Trophoblast cell (in vitro differentiated cells and primary cell): Measurements from ENCODE around the gene HRH3.

ENCODE experiments used
- DNase-seq, 2 donors: peaks; one replicate each; pipeline ENCODE4 v3.0.0-alpha.2; 2016
- H2AFZ ChIP-seq: 2 replicates; pipeline ENCODE4 v1.6.1; 2013; ENCODE audit warnings: low read length, moderate library complexity, mild to moderate bottlenecking; ENCODE audit not compliant: insufficient read depth, poor library complexity
- H2AK5ac ChIP-seq: 2 replicates; pipeline ENCODE4 v1.6.1; 2013; ENCODE audit warnings: mild to moderate bottlenecking, low read length
- H2BK120ac ChIP-seq: 2 replicates; pipeline ENCODE4 v1.6.1; 2013; ENCODE audit warnings: low read length, mild to moderate bottlenecking, moderate library complexity; ENCODE audit not compliant: insufficient read depth, poor library complexity
- H2BK12ac ChIP-seq: 2 replicates; pipeline ENCODE4 v1.6.1; 2013; ENCODE audit warnings: mild to moderate bottlenecking, low read length, moderate library complexity
- H2BK5ac ChIP-seq: 2 replicates; pipeline ENCODE4 v1.6.1; 2013; ENCODE audit warnings: low read length, low read depth, moderate library complexity, mild to moderate bottlenecking; ENCODE audit not compliant: poor library complexity
- H3K14ac ChIP-seq: 2 replicates; pipeline ENCODE4 v1.6.1; 2013; ENCODE audit warnings: mild to moderate bottlenecking, low read length
- H3K18ac ChIP-seq: 2 replicates; pipeline ENCODE4 v1.6.1; 2013; ENCODE audit warnings: mild to moderate bottlenecking, low read length
- H3K23ac ChIP-seq: 2 replicates; pipeline ENCODE4 v1.6.1; 2013; ENCODE audit warnings: low read length
- H3K27ac ChIP-seq: 2 replicates; pipeline ENCODE4 v1.5.1; 2013; ENCODE audit warnings: low read depth, mild to moderate bottlenecking, inconsistent platforms, low read length, moderate library complexity
- H3K27me3 ChIP-seq: 2 replicates; pipeline ENCODE4 v1.6.1; 2013; ENCODE audit warnings: inconsistent platforms, mild to moderate bottlenecking, low read length, moderate library complexity; ENCODE audit not compliant: insufficient read depth
- H3K36me3 ChIP-seq, 2 experiments: 1 replicate in 1 of 2; 2 replicates in 1 of 2; pipeline ENCODE4 v1.6.1; 2013; ENCODE audit warnings: low read length in 2 of 2, mild to moderate bottlenecking in 2 of 2, moderate library complexity in 1 of 2; ENCODE audit not compliant: insufficient read depth in 2 of 2, control insufficient read depth in 1 of 2
- H3K4ac ChIP-seq: 2 replicates; pipeline ENCODE4 v1.6.1; 2013; ENCODE audit warnings: low read depth, mild to moderate bottlenecking, low read length, moderate library complexity
- H3K4me1 ChIP-seq, 2 experiments: 1 replicate in 1 of 2; 2 replicates in 1 of 2; pipeline ENCODE4 v1.6.1; 2013; ENCODE audit warnings: low read length in 2 of 2, mild to moderate bottlenecking in 2 of 2, moderate library complexity in 1 of 2; ENCODE audit not compliant: insufficient read depth in 2 of 2, control insufficient read depth in 1 of 2
- H3K4me2 ChIP-seq: 2 replicates; pipeline ENCODE4 v1.6.1; 2013; ENCODE audit warnings: inconsistent platforms, mild to moderate bottlenecking, low read length, moderate library complexity
- H3K4me3 ChIP-seq: 2 replicates; pipeline ENCODE4 v1.5.1; 2013; ENCODE audit warnings: mild to moderate bottlenecking, low read depth, low read length, inconsistent platforms
- H3K79me1 ChIP-seq: one replicate; pipeline ENCODE4 v1.6.1; 2013; ENCODE audit warnings: low read length
- H3K79me2 ChIP-seq: 2 replicates; pipeline ENCODE4 v1.6.1; 2013; ENCODE audit warnings: low read length, mild to moderate bottlenecking; ENCODE audit not compliant: control insufficient read depth, insufficient read depth, poor library complexity
- H3K9ac ChIP-seq: 2 replicates; pipeline ENCODE4 v1.6.1; 2013; ENCODE audit warnings: mild to moderate bottlenecking, low read length
- H3K9me3 ChIP-seq: 2 replicates; pipeline ENCODE4 v1.6.1; 2013; ENCODE audit warnings: low read depth, mild to moderate bottlenecking, control low read depth, inconsistent platforms, low read length; ENCODE audit not compliant: insufficient read depth
- H4K12ac ChIP-seq: 2 replicates; pipeline ENCODE4 v1.6.1; 2013; ENCODE audit warnings: low read depth, mild to moderate bottlenecking, low read length, moderate library complexity
- H4K8ac ChIP-seq: 2 replicates; pipeline ENCODE4 v1.6.1; 2013; ENCODE audit warnings: low read depth, mild to moderate bottlenecking, low read length, moderate library complexity
- H4K91ac ChIP-seq: one replicate; pipeline ENCODE4 v1.6.1; 2013; ENCODE audit warnings: low read depth, mild to moderate bottlenecking, low read length, moderate library complexity
- WGBS: extraction: QIAGEN DNeasy Blood & Tissue Kit; methylation state at CpG from one replicate; pipeline ENCODE4 v1.1.7; 2013; ENCODE audit warnings: missing lambda C conversion rate; ENCODE audit not compliant: insufficient read length, insufficient coverage; ENCODE audit errors: extremely low coverage; 5-methylcytosine and 5-hydroxymethylcytosine counted together

HRH3 gene

GRCh38 chr20:62205618-62206387 lies 14.3 kb downstream of the HRH3 start:
- Histone ChIP-seq H4K91ac (no peak overlapping the region), H3K14ac (no peak overlapping the region), H3K79me2 (no peaks in the 10 kb centered on the region), H3K4ac (no peak overlapping the region), H3K79me1 (no peaks in the 10 kb centered on the region), H2AK5ac (no peak overlapping the region), H4K8ac (no peak overlapping the region), H3K27ac (no peak overlapping the region), H3K23ac (no peak overlapping the region), H3K9ac (no peak overlapping the region), H2BK12ac (no peak overlapping the region), H3K4me2 (no peak overlapping the region), H3K4me1 (no peaks in the 10 kb centered on the region), H3K9me3 (peaks cover 3% of the 10 kb centered on the region), H3K4me3 (no peak overlapping the region), H4K12ac (no peak overlapping the region), H3K27me3 (no peaks in the 10 kb centered on the region), H2BK5ac (no peak overlapping the region), H3K36me3 (peaks cover 19 to 20% of the 10 kb centered on the region in 2 experiments), H2BK120ac (no peak overlapping the region), H2AFZ (no peak overlapping the region), H3K18ac (no peak overlapping the region)
- no CpG with 5 or more reads among the region's 38 CpGs for WGBS
- no peak for DNase-seq

- Histone ChIP-seq H2BK120ac (no peak overlapping the region), H3K9ac (no peak overlapping the region), H3K4me3 (no peak overlapping the region), H3K27ac (no peak overlapping the region), H3K18ac (no peak overlapping the region), H2AK5ac (no peak overlapping the region), H3K79me2 (no peaks in the 10 kb centered on the region), H3K4me2 (no peak overlapping the region), H4K12ac (no peak overlapping the region), H3K4ac (no peak overlapping the region), H3K79me1 (no peaks in the 10 kb centered on the region), H2BK12ac (no peak overlapping the region), H3K23ac (no peak overlapping the region), H3K14ac (no peak overlapping the region), H2AFZ (no peak overlapping the region), H4K91ac (no peak overlapping the region), H3K27me3 (no peaks in the 10 kb centered on the region), H4K8ac (no peak overlapping the region), H3K36me3 (peaks cover 32 to 36% of the 10 kb centered on the region in 2 experiments), H2BK5ac (no peak overlapping the region), H3K4me1 (no peaks in the 10 kb centered on the region), H3K9me3 (no peaks in the 10 kb centered on the region)
- WGBS, result no CpG with 5 or more reads among the region's 22 CpGs
- no peak for DNase-seq
Measured at GRCh38 chr20:62203378-62204030, 16.6 kb downstream of the HRH3 start.

- no peak overlapping the region for H3K14ac ChIP-seq
- H3K4me3 ChIP-seq, result no peak overlapping the region
- no peak overlapping the region for H3K4ac ChIP-seq
- DNase-seq, result no peak
- H3K9me3 ChIP-seq, result no peaks in the 10 kb centered on the region
- no peak overlapping the region for H3K27ac ChIP-seq
- H3K79me2 ChIP-seq, result no peaks in the 10 kb centered on the region
- H3K9ac ChIP-seq, result no peak overlapping the region
- WGBS, result no CpG with 5 or more reads among the region's 23 CpGs
- no peak overlapping the region for H3K23ac ChIP-seq
- no peak overlapping the region for H3K4me2 ChIP-seq
- H2AK5ac ChIP-seq, result no peak overlapping the region
- H3K79me1 ChIP-seq, result no peaks in the 10 kb centered on the region
- H3K27me3 ChIP-seq, result no peaks in the 10 kb centered on the region
- H2BK120ac ChIP-seq, result no peak overlapping the region
- no peak overlapping the region for H2BK5ac ChIP-seq
- H4K8ac ChIP-seq, result no peak overlapping the region
- H2AFZ ChIP-seq, result no peak overlapping the region
- no peaks in the 10 kb centered on the region for H3K4me1 ChIP-seq
- no peak overlapping the region for H2BK12ac ChIP-seq
- no peak overlapping the region for H4K12ac ChIP-seq
- H3K36me3 ChIP-seq, result peaks cover 39 to 43% of the 10 kb centered on the region in 2 experiments
- H3K18ac ChIP-seq, result no peak overlapping the region
- H4K91ac ChIP-seq, result no peak overlapping the region
Measured at GRCh38 chr20:62202676-62203377, 17.3 kb downstream of the HRH3 start.

GRCh38 chr20:62202083-62202395 lies 18.0 kb downstream of the HRH3 start:
- Histone ChIP-seq H2BK12ac (no peak overlapping the region), H3K4ac (no peak overlapping the region), H3K23ac (no peak overlapping the region), H3K18ac (no peak overlapping the region), H2AK5ac (no peak overlapping the region), H3K14ac (no peak overlapping the region), H3K4me1 (no peaks in the 10 kb centered on the region), H3K79me2 (no peaks in the 10 kb centered on the region), H3K9me3 (no peaks in the 10 kb centered on the region), H2AFZ (no peak overlapping the region), H4K8ac (no peak overlapping the region), H2BK5ac (no peak overlapping the region), H3K27me3 (no peaks in the 10 kb centered on the region), H4K12ac (no peak overlapping the region), H3K27ac (no peak overlapping the region), H3K4me2 (no peak overlapping the region), H3K9ac (no peak overlapping the region), H4K91ac (no peak overlapping the region), H3K79me1 (no peaks in the 10 kb centered on the region), H2BK120ac (no peak overlapping the region), H3K4me3 (no peak overlapping the region), H3K36me3 (peaks cover 44 to 47% of the 10 kb centered on the region in 2 experiments)
- DNase-seq, result no peak
- no CpG with 5 or more reads among the region's 5 CpGs for WGBS
